Kidney epithelial cell (primary cell): ENCODE results near the gene DCN. TPM values are rescaled to one million over a fixed set of nuclear protein-coding genes. Genes with fewer than 3 reads are reported as not detected.

Source experiments
- DNase-seq: peaks from one replicate; pipeline ENCODE4 v3.0.0-alpha.2; 2010; ENCODE audit warnings: low read depth
- H3K27me3 ChIP-seq: 2 replicates; pipeline ENCODE4 v1.6.0; 2011; ENCODE audit warnings: low read length; ENCODE audit not compliant: control insufficient read depth, insufficient read depth
- H3K36me3 ChIP-seq: 2 replicates; pipeline ENCODE4 v1.5.1; 2011; ENCODE audit warnings: low read length; ENCODE audit not compliant: control insufficient read depth, insufficient read depth
- H3K4me3 ChIP-seq: 2 replicates; pipeline ENCODE4 v1.5.1; 2011; ENCODE audit warnings: low read depth, mild to moderate bottlenecking, control low read depth, low read length
- CTCF ChIP-seq: IDR thresholded peaks from 2 replicates; pipeline ENCODE4 v1.5.1; 2011; ENCODE audit warnings: mild to moderate bottlenecking, moderate library complexity, low read length, control low read depth, inconsistent platforms; ENCODE audit not compliant: insufficient read depth, poor library complexity, severe bottlenecking
- total RNA-seq: library from RNA; depleted of rRNA; stranded (reverse); fragments of >200 nt; gene quantifications from 2 replicates; pipeline ENCODE4 v1.2.3, GENCODE V29; 2015

The DCN gene
- total RNA-seq, 1 donor from 2014 or later, result 3.1 TPM

- Histone ChIP-seq H3K27me3 (no peaks in the 10 kb centered on the region), H3K4me3 (no peak overlapping the region), H3K36me3 (no peaks in the 10 kb centered on the region)
- no peak for DNase-seq
- no peak for TF ChIP-seq CTCF
Observed at GRCh38 chr12:91143206-91143605, 39.4 kb downstream of the DCN start.

- no peak for DNase-seq
- no peak for TF ChIP-seq CTCF
- Histone ChIP-seq H3K27me3 (no peaks in the 10 kb centered on the region), H3K36me3 (no peaks in the 10 kb centered on the region), H3K4me3 (no peak overlapping the region)
Observed at GRCh38 chr12:91142221-91142631, 40.4 kb downstream of the DCN start.

- DNase-seq, result no peak
- Histone ChIP-seq H3K4me3 (no peak overlapping the region), H3K27me3 (no peaks in the 10 kb centered on the region), H3K36me3 (no peaks in the 10 kb centered on the region)
- no peak for TF ChIP-seq CTCF
Observed at GRCh38 chr12:91140026-91140931, 42.3 kb downstream of the DCN start.

GRCh38 chr12:91139286-91139685 lies 43.3 kb downstream of the DCN start:
- DNase-seq, result no peak
- no peak for TF ChIP-seq CTCF
- H3K4me3 ChIP-seq, result no peak overlapping the region
- H3K36me3 ChIP-seq, result no peaks in the 10 kb centered on the region
- H3K27me3 ChIP-seq, result no peaks in the 10 kb centered on the region

- DNase-seq, result no peak
- no peaks in the 10 kb centered on the region for H3K36me3 ChIP-seq
- H3K4me3 ChIP-seq, result no peak overlapping the region
- H3K27me3 ChIP-seq, result no peaks in the 10 kb centered on the region
- no peak for TF ChIP-seq CTCF
Observed at GRCh38 chr12:91138337-91138920, 44.2 kb downstream of the DCN start.
